Measurements from ENCODE around the gene ELAVL3.
"Not testable (repeated sequence)": the region's sequence is repeated elsewhere in the genome, so short reads cannot be mapped to it uniquely, and the experiment has no call there.

The ELAVL3 gene

GRCh38 chr19:11458236-11458900, 22.5 kb downstream of the ELAVL3 start:
- no peak for DNase-seq

- DNase-seq, result no peak
Observed at GRCh38 chr19:11457831-11458230, 23.0 kb downstream of the ELAVL3 start.

GRCh38 chr19:11457115-11457514, 23.7 kb downstream of the ELAVL3 start:
- no peak for DNase-seq

GRCh38 chr19:11456659-11457058, 24.2 kb downstream of the ELAVL3 start:
- no peak for DNase-seq

GRCh38 chr19:11455233-11455554, 25.7 kb downstream of the ELAVL3 start:
- DNase-seq, result not testable (repeated sequence)

GRCh38 chr19:11453468-11454341, 27.1 kb downstream of the ELAVL3 start:
- no peak for DNase-seq

- DNase-seq, result no peak
Observed at GRCh38 chr19:11452620-11453310, 28.1 kb downstream of the ELAVL3 start.

GRCh38 chr19:11451871-11452619, 28.8 kb downstream of the ELAVL3 start:
- no peak for DNase-seq

- no peak for DNase-seq
Observed at GRCh38 chr19:11451327-11451870, 29.4 kb downstream of the ELAVL3 start.

GRCh38 chr19:11450570-11451326, 30.1 kb downstream of the ELAVL3 start:
- DNase-seq, result no peak

GRCh38 chr19:11448923-11449554, 31.8 kb downstream of the ELAVL3 start:
- no peak for DNase-seq

- no peak for DNase-seq
Observed at GRCh38 chr19:11448410-11448809, 32.4 kb downstream of the ELAVL3 start.

- no peak for DNase-seq
Observed at GRCh38 chr19:11447347-11448262, 33.2 kb downstream of the ELAVL3 start.

- DNase-seq, result no peak
Observed at GRCh38 chr19:11446652-11447301, 34.1 kb downstream of the ELAVL3 start.

GRCh38 chr19:11446271-11446651, 34.6 kb downstream of the ELAVL3 start:
- no peak for DNase-seq

GRCh38 chr19:11445141-11445540, 35.7 kb downstream of the ELAVL3 start:
- DNase-seq, result no peak

- DNase-seq, result no peak
Observed at GRCh38 chr19:11444059-11444458, 36.8 kb downstream of the ELAVL3 start.

- no peak for DNase-seq
Observed at GRCh38 chr19:11437955-11438354, 42.9 kb downstream of the ELAVL3 start.

GRCh38 chr19:11435833-11436313, 45.0 kb downstream of the ELAVL3 start:
- DNase-seq, result no peak
